ENCODE measurements around the gene GSG1L2. TPM values are rescaled to one million over a fixed set of nuclear protein-coding genes. Genes with fewer than 3 reads are reported as not detected.

GSG1L2 gene
- total RNA-seq, 1 donor from 2014 or later: not detected

DNA sequence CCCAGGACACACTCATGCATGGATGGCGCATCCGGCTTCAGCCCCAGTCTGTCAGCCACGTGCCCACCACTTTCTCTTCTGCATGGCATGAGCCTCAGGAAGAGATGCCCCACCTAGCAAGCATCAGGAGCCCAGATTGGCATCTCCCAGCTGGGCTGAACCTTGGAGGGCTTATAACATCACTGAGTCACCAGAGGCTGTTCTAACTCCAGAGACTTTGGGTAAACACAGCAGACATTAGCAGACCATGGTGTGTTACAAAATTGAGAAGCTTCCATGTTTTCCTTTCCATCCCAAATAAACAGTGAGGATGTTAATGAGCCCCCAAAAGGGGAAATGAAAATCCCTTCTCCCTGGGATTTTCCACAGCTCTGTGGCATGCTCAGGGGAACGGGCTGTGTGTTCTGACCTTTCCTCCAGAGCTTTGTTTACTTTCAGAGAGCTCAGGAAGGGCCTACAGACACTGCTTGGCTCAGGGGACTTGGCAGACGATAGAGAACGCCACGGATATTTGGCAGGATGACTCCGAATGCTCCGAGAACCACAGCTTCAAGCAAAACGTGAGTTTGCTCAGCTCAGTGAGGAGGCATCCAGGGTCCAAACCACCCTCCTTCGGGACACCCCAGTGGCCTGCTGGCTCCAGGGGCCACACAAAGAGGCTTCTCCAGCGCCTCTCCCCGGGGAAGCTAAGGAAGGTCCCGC, 20.3 kb upstream of the GSG1L2 start:
- TF ChIP-seq, protein P1, sequence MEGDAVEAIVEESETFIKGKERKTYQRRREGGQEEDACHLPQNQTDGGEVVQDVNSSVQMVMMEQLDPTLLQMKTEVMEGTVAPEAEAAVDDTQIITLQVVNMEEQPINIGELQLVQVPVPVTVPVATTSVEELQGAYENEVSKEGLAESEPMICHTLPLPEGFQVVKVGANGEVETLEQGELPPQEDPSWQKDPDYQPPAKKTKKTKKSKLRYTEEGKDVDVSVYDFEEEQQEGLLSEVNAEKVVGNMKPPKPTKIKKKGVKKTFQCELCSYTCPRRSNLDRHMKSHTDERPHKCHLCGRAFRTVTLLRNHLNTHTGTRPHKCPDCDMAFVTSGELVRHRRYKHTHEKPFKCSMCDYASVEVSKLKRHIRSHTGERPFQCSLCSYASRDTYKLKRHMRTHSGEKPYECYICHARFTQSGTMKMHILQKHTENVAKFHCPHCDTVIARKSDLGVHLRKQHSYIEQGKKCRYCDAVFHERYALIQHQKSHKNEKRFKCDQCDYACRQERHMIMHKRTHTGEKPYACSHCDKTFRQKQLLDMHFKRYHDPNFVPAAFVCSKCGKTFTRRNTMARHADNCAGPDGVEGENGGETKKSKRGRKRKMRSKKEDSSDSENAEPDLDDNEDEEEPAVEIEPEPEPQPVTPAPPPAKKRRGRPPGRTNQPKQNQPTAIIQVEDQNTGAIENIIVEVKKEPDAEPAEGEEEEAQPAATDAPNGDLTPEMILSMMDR (conservative IDR thresholded peaks at IDR 0.05; ENCODE audit: low read depth, low read length): no peak
- H3K4me3 ChIP-seq (ENCODE audit: low read depth, low read length): no peak overlapping the region
- DNase-seq (ENCODE audit: low read depth): no peak

DNA sequence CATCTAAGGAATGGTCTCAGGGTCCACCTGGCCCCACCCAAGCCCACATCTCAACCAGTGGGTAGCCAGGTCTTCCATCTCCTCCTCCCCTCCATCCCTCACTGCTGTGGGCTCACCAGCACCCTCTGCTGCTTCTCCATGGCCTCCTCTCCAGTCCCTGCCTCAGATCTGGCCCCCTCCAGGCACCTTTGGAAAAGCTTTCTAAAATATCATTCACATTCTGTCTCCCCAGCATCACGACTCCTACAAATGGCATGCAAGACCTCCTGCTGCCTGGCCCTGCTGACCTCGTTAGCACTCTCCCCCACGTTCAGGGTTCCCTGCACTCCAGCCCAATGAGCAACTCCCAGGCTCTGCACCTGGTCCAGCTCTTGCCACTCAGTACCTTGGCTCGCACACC, 17.6 kb upstream of the GSG1L2 start:
- no peak for DNase-seq (ENCODE audit: low read depth)
- TF ChIP-seq, protein P1 (conservative IDR thresholded peaks at IDR 0.05; ENCODE audit: low read depth, low read length): peak; percentile 33
- H3K4me3 ChIP-seq (ENCODE audit: low read depth, low read length): no peak overlapping the region

DNA sequence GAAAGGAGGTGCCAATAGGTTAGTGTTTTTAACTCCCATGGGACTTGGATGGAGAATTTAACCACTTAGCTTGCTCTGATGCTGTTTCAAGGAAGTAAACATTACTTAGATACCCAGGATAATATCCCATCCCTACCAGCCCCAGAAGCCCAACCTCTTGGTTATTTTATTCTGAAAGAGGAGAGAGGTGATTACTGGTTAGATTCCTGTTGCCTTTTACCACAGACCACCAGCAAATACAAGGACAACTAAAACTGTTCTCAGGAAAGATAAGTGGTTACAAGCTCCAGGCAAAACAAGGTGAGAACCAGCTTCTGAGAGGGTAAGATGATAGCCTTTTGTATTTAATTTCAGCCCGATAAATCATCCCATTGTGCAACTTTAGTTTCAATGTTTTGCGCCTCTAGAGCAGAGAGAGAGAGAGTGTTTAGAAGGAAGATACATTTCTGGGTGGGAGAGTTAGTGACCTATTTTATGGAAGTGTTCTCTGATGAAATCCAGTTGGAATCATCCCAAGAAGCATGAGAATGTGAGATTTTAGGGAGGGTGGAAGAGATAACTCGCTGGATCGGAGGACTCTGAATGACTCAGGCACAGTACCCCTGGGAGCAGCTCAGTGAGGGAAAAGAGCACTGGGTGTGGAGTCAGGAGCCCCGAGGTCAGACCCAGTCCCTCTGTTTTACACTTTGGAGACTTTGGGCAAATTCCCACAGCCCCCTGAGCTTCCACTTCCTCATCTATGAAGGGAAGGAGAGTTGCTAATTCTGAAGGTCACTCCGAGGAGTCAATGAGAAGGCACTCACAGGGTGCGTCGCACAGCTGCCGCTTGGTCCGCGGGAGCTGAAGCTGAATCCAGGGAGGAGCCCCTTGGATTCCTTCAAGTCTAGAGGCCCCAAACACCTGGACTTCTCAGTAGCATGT, 15.9 kb upstream of the GSG1L2 start:
- H3K4me3 ChIP-seq (ENCODE audit: low read depth, low read length): no peak overlapping the region
- DNase-seq (ENCODE audit: low read depth): peak; percentile 12
- TF ChIP-seq, protein P1 (conservative IDR thresholded peaks at IDR 0.05; ENCODE audit: low read depth, low read length): no peak

DNA sequence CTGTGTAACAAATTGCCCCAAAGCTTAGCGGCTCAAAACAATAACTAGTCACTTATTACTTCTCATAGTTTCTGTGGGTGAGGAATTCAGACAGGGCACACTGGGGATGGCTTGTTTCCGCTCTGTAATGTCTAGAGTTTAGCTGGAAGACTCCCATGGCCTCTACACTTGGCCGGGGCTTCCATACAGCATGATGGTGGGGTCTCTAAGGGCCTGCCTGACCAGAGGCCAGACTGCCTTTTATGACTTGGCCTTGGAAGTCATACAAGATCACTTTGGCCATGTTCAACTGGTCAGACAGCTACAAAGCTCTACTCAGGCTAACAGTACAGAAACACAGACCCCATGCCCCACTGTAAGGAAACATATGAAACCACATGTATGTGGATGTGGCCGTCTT, 12.0 kb upstream of the GSG1L2 start:
- no peak for DNase-seq (ENCODE audit: low read depth)
- no peak overlapping the region for H3K4me3 ChIP-seq (ENCODE audit: low read depth, low read length)
- TF ChIP-seq, protein P1 (conservative IDR thresholded peaks at IDR 0.05; ENCODE audit: low read depth, low read length): no peak

DNA sequence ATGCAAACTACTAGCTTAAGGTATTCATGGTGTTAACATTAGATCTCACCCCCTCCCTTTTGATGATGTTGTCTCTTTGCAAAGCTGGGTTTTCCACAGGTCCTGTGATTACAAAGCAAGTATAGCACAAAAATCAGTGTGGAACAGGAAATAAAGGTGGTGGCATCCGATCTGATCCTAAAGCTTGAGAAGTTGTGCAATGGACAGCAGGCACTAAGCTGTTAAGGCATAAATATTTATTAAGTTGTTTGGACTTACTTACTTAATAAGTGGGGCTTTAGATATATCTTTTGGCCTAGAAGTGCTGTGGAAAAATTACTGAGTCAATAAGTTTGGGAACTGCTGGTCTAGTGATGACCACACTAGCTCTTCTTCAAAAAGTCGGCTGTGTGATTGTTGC, 8.8 kb upstream of the GSG1L2 start:
- DNase-seq (ENCODE audit: low read depth): no peak
- TF ChIP-seq, protein P1 (conservative IDR thresholded peaks at IDR 0.05; ENCODE audit: low read depth, low read length): no peak
- no peak overlapping the region for H3K4me3 ChIP-seq (ENCODE audit: low read depth, low read length)

DNA sequence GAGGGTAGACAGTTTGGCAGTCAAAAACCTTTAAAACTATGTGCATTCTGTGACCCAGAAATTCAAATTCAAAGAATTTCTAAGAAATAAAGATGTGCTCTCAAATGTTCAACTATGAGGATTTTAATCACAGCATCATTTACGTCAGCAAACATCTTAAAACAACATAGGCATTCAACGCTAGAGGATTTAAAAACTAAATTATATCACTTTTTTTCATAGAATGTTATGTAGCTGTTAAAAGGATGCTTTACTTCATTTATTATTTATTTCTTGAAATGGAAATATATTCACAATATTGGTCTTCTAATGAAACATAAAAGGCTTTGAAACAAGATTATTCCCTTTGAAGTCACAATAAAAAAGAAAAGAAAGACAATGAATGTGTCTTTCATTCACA, 7.5 kb upstream of the GSG1L2 start:
- no peak overlapping the region for H3K4me3 ChIP-seq (ENCODE audit: low read depth, low read length)
- DNase-seq (ENCODE audit: low read depth): no peak
- TF ChIP-seq, protein P1 (conservative IDR thresholded peaks at IDR 0.05; ENCODE audit: low read depth, low read length): no peak
